Dermis blood vessel endothelial cell (primary cell): ENCODE results near the gene TLR4. TPM values are rescaled to one million over a fixed set of nuclear protein-coding genes. Genes with fewer than 3 reads are reported as not detected.
A peak's percentile ranks its signal among the peaks of the same experiment; 100 is the strongest.

ENCODE experiments used
- DNase-seq: peaks from one replicate; pipeline ENCODE4 v3.0.0; 2010
- total RNA-seq: library from RNA; depleted of rRNA; stranded (reverse); fragments of >200 nt; gene quantifications from 2 replicates; pipeline ENCODE4 v1.2.3, GENCODE V29; 2014

TLR4 gene
- total RNA-seq, 1 donor from 2014 or later, result 184 TPM

- DNase-seq, result no peak
Measured at GRCh38 chr9:117745598-117745997, 41.4 kb downstream of the TLR4 start.

DNA sequence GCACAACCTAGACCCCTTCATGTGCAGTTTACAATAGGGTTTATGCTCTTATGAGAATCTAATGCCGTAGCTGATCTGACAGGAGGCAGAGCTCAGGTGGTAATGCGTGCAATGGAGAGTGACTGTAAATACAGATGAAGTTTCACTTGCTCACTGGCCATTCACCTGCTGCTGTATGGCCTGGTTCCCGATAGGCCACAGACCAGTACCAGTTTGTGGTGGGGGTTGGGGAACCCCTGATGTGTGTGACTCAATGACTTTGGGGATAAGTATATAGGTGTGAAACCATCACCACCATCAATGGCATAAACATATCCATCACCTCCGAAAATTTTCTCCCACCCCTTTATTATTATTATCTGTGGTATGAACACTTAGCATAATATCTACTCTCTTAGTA is 42.1 kb downstream of the TLR4 start:
- DNase-seq, result no peak

DNA sequence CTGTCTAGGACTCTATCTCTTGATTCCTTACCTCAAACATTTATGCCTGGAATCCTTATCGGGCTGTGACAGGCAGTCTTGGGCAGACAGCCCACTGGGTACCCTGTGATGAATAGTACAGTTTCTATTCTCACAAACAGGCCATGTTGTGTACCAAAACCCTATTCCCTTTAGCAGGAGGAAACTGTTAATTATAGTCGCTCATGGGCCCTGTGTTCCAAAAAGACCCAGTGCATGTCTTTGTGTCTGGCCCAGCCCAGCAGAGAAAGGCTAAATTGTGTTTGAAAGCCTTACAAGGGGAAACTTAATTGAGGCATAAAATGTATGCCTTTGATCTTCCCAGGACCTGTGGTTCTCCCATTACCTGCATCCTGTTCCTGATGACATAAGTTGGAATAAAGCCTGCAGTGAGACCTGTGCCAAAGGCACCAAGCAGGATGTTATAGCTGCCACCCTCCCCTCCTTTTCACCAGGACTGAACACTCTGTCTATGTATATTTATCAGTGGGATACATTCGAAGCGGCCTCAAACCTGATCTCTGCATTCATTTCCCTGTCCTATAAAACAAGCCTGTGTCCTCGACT is 43.3 kb downstream of the TLR4 start:
- DNase-seq, result no peak

DNA sequence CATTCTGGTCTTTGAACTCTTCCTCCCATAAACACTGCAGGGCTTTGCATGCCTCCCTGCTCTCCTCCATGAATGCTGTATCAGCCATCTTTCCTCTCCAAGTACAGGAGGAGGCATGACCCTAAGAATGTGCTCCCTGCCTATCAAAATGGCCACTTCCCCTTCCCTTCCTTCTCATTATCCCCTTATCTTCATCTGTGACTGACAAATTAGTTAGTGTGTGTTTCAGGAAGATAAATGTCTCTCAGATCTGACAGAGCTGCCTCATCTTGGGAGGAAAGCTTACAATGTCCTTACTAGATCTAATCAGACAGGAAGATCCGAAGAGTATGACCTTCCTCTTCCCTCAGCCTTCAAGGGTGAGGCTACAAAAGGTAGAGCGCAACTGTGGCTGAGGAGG is 46.2 kb downstream of the TLR4 start:
- no peak for DNase-seq

GRCh38 chr9:117752894-117753293 is 48.7 kb downstream of the TLR4 start:
- DNase-seq, result no peak

GRCh38 chr9:117757561-117758190 is 53.5 kb downstream of the TLR4 start:
- DNase-seq, result no peak

DNA sequence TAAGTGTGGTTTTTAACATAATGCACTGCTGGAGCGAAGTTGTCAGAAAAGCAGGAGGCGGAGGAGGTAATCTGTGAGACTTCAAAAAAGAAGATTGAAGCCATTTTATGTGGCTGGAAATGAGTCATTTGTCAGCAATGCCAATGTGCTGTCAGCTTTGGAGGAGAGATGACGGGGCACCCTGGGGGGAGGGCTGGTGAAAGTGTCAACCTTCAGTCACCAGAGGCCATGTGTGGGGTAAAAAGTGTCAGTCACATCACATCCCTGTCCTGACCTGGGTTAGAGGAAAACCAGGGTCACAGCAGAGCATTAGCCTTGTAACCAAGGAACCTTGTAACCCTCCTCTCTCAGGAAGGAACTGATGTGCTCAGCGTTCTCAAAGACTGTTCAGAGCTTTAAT is 59.1 kb downstream of the TLR4 start:
- peak; percentile 64 for DNase-seq

DNA sequence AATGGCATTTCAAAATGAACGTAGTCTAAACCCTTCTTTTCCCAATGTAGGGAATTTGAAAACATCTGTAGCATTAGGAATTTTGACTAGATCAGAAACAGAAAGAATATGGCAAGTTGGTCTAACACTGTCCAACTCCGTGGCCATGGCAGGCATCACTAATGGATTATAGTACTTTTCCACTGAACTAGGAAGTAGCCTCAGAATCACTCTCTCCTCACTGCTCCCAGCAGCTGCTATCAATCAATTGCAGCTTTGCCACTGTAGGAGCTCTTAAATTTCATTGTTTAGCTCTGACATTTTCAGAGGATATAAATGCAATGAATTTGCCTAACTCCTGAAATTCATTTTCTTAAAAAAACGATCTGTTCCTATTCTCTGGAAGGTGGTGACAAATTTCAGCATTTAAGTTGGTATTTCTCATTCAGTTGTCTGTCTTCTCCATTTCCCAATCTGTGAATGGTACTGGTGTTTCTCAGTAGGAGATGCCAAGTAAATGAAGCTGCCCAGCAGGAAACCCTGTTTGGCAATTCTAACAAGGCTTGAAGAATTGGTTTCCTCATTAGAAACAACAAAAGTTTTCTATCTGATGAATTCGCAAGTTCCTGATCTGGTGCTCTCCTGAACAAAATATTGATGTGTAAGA is 64.7 kb downstream of the TLR4 start:
- no peak for DNase-seq

GRCh38 chr9:117771136-117771535 is 66.9 kb downstream of the TLR4 start:
- no peak for DNase-seq

- DNase-seq, result peak; percentile 30
Measured at GRCh38 chr9:117772960-117773359, 68.8 kb downstream of the TLR4 start.
